Activated naive CD8-positive, alpha-beta T cell treated with anti-CD3 and anti-CD28 coated beads, Interleukin-2, amount 10 ng/mL, durations not matched to agents 7 days and 5 days (primary cell): ENCODE results near the gene CDC16. TPM values are rescaled to one million over a fixed set of nuclear protein-coding genes. Genes with fewer than 3 reads are reported as not detected.
"Not testable (repeated sequence)": the region's sequence is repeated elsewhere in the genome, so short reads cannot be mapped to it uniquely, and the experiment has no call there.

ENCODE experiments used
- ATAC-seq: fragments of 150-1000 bp; cut with Tn5 transposase; one replicate; pipeline ENCODE4 v1.10.0; 2021; ENCODE audit warnings: low read depth, moderate library complexity
- POLR2A ChIA-PET: fragments of 350-600 bp; sonication (Branson Sonifier 250); formaldehyde crosslinking; loops from one replicate; lab custom pipeline; 2021; ENCODE audit warnings: antibody characterized with exemption; lab: Charles Lee
- DNase-seq: peaks from one replicate; pipeline ENCODE4 v3.0.0; 2021
- H3K27ac Mint-ChIP-seq: one replicate; pipeline ENCODE4 v1.8.0; 2022; ENCODE audit warnings: mild to moderate bottlenecking, mixed read lengths
- H3K27me3 Mint-ChIP-seq: one replicate; pipeline ENCODE4 v1.8.0; 2022; ENCODE audit warnings: mild to moderate bottlenecking, moderate library complexity, mixed read lengths
- H3K36me3 Mint-ChIP-seq: one replicate; pipeline ENCODE4 v1.8.0; 2021; ENCODE audit warnings: mild to moderate bottlenecking, mixed read lengths
- H3K4me1 Mint-ChIP-seq: one replicate; pipeline ENCODE4 v1.8.0; 2021; ENCODE audit warnings: mixed read lengths
- H3K4me3 Mint-ChIP-seq: one replicate; pipeline ENCODE4 v1.8.0; 2022; ENCODE audit warnings: mild to moderate bottlenecking, moderate library complexity, mixed read lengths
- H3K9me3 Mint-ChIP-seq: one replicate; pipeline ENCODE4 v1.8.0; 2021; ENCODE audit warnings: mixed read lengths
- total RNA-seq, 2 experiments: library from RNA; stranded (reverse); gene quantifications; one replicate each; pipeline ENCODE4 v1.2.3, GENCODE V29; 2021

Gene CDC16
- total RNA-seq, 2 experiments from 2014 or later, result 91.1 to 99.7 TPM

DNA sequence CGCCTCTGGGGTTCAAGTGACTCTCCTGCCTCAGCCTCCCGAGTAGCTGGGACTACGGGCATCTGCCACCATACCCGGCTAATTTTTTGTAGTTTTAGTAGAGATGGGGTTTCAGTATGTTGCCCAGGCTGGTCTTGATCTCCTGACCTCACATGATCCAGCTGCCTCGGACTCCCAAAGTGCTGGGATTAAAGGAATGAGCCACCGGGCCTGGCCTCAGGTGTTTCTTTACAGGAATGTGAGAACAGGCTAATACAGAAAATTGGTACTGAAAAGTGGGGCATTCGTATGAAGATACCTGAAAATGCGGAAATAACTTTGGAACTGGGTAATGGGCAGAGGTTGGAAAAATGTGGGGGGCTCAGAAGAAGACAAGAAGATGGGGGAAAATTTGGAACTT is 2.8 kb upstream of the CDC16 start:
- Mint-ChIP-seq H3K36me3 (no peaks in the 10 kb centered on the region), H3K4me3 (no peak overlapping the region), H3K9me3 (no peaks in the 10 kb centered on the region), H3K27me3 (no peaks in the 10 kb centered on the region), H3K4me1 (peaks cover 17% of the 10 kb centered on the region), H3K27ac (no peak overlapping the region)
- ATAC-seq (no peak), DNase-seq (no peak)
- POLR2A ChIA-PET, result no interaction called here

- H3K36me3 Mint-ChIP-seq, result peaks cover 11% of the 10 kb centered on the region
- no peak for DNase-seq
- peak overlapping the region; percentile 80 for H3K27ac Mint-ChIP-seq
- peak overlapping the region; percentile 86 for H3K4me3 Mint-ChIP-seq
- POLR2A ChIA-PET, result no interaction called here
- H3K4me1 Mint-ChIP-seq, result peaks cover 20% of the 10 kb centered on the region
- no peaks in the 10 kb centered on the region for H3K9me3 Mint-ChIP-seq
- H3K27me3 Mint-ChIP-seq, result no peaks in the 10 kb centered on the region
- ATAC-seq, result no peak
Observed at GRCh38 chr13:114234266-114234644, 442 bp upstream of the CDC16 start.

GRCh38 chr13:114235697-114236096 is 1.0 kb downstream of the CDC16 start:
- POLR2A ChIA-PET, result interaction anchor here (0.6 to 1.1 kb wide), 2 partner anchors 15 to 46 kb away, joined by 4 read pairs; partner anchors contain the start of gene UPF3A
- H3K4me1 Mint-ChIP-seq, result peaks cover 20% of the 10 kb centered on the region

DNA sequence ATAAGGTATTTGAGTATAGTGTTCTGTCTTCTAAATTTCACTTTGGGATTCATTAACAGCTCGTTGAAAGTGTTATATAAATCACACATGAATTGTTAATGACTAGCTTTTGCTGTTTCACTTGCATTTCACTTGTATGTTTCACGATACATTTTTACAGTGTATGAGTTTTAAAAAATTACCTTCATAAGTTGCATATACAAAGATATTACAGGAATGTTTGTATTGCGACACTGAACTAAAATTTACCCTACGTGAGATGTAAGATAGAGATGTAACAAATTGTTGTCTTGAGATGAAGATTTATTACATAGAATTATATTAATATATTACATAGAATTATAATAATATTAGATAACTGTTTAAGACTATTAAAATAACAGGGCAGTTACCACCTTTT is 1.5 kb downstream of the CDC16 start:
- ATAC-seq (no peak), DNase-seq (no peak)
- Mint-ChIP-seq H3K27me3 (no peaks in the 10 kb centered on the region), H3K36me3 (peaks cover 18% of the 10 kb centered on the region), H3K9me3 (no peaks in the 10 kb centered on the region), H3K4me3 (peak overlapping the region; percentile 86), H3K27ac (peak overlapping the region; percentile 80), H3K4me1 (peaks cover 21% of the 10 kb centered on the region)
- POLR2A ChIA-PET, result interaction anchor here (1.1 kb wide), 1 partner anchor 46 kb away, joined by 4 read pairs; the partner anchor contains the start of gene UPF3A

More at GRCh38 chr13:114235697-114236096, 1.0 kb downstream of the CDC16 start:
- peaks cover 14% of the 10 kb centered on the region for H3K36me3 Mint-ChIP-seq
- ATAC-seq (no peak), DNase-seq (no peak)
- no peaks in the 10 kb centered on the region for H3K9me3 Mint-ChIP-seq
- peak overlapping the region; percentile 86 for H3K4me3 Mint-ChIP-seq
- H3K27me3 Mint-ChIP-seq, result no peaks in the 10 kb centered on the region
- peak overlapping the region; percentile 80 for H3K27ac Mint-ChIP-seq

GRCh38 chr13:114237415-114238112 is 2.9 kb downstream of the CDC16 start:
- H3K27ac Mint-ChIP-seq, result no peak overlapping the region
- peaks cover 22% of the 10 kb centered on the region for H3K4me1 Mint-ChIP-seq
- no peaks in the 10 kb centered on the region for H3K9me3 Mint-ChIP-seq
- no peak for ATAC-seq
- no peaks in the 10 kb centered on the region for H3K27me3 Mint-ChIP-seq
- peak overlapping the region; percentile 0 for H3K4me3 Mint-ChIP-seq
- peaks cover 24% of the 10 kb centered on the region for H3K36me3 Mint-ChIP-seq
- no peak for DNase-seq
- POLR2A ChIA-PET, result interaction anchor here (0.7 kb wide), 1 partner anchor 97 kb away, joined by 3 read pairs; no protein-coding TSS in a partner anchor

- POLR2A ChIA-PET, result no interaction called here
- Mint-ChIP-seq H3K4me1 (peaks cover 9% of the 10 kb centered on the region), H3K36me3 (peaks cover 36% of the 10 kb centered on the region)
Observed at GRCh38 chr13:114241918-114242317, 7.2 kb downstream of the CDC16 start.

DNA sequence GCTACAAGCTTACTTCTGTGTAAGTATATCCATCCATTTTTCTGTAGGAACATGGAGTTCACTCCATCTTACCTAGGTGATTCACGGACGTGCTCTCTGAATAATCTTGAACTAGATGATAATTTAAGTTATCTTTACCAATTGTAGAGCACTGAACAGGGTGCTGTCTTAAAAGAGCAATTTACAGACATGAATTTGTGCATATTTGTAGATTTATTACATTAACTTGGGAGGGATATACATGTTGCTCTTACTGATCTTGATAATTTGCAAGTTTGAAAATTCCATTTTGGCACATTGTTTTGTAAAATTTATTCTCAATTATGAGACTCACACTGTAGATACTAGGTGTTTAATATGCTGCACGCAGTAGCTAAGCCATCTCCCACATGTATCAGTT is 9.3 kb downstream of the CDC16 start:
- Mint-ChIP-seq H3K27me3 (no peaks in the 10 kb centered on the region), H3K4me3 (no peak overlapping the region), H3K9me3 (no peaks in the 10 kb centered on the region), H3K27ac (no peak overlapping the region), H3K36me3 (peaks cover 34% of the 10 kb centered on the region), H3K4me1 (peaks cover 3% of the 10 kb centered on the region)
- DNase-seq (no peak), ATAC-seq (no peak)
- POLR2A ChIA-PET, result no interaction called here

More at GRCh38 chr13:114241918-114242317, 7.2 kb downstream of the CDC16 start:
- DNase-seq, result no peak
- Mint-ChIP-seq H3K27ac (no peak overlapping the region), H3K4me3 (no peak overlapping the region), H3K9me3 (no peaks in the 10 kb centered on the region), H3K27me3 (no peaks in the 10 kb centered on the region)
- ATAC-seq, result no peak

DNA sequence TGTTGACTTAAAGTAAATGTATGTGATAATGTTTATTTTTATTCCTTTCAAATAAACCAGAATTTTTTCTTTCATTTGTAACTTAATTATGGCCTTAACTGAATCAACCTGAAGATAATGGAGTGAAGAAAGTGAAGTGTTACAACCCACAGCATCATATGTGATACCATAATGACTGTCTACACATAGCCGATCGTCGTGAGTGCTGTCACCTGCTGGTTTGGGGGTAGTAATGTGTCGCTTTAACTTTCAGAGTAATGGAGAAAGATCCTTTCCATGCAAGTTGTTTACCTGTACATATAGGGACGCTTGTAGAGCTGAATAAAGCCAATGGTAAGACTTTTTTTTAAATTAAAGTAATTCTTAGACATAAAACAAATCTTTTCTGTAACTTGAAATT is 9.9 kb downstream of the CDC16 start:
- no peak overlapping the region for H3K4me3 Mint-ChIP-seq
- peaks cover 3% of the 10 kb centered on the region for H3K4me1 Mint-ChIP-seq
- peaks cover 32% of the 10 kb centered on the region for H3K36me3 Mint-ChIP-seq
- no peak overlapping the region for H3K27ac Mint-ChIP-seq
- H3K27me3 Mint-ChIP-seq, result no peaks in the 10 kb centered on the region
- DNase-seq, result no peak
- ATAC-seq, result no peak
- POLR2A ChIA-PET, result no interaction called here
- no peaks in the 10 kb centered on the region for H3K9me3 Mint-ChIP-seq

DNA sequence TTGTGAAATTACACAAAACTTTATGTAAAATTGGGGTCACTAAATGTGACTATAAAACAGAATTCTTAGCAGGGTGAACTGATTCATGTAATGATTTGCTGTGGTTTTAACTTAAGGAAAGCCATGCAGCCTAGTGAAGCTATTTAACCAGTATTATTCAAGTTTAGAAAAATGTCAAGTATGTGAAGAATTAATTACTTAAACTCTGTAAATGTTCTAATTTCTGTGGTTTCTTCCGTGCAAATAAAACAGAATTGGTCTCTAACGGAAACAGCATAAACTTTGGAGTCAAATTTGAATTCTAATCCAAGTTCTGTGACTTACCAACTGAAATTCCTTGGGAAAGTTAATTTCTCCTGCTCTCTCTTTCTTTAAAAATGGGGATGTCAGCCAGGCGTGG is 13.3 kb downstream of the CDC16 start:
- peaks cover 27% of the 10 kb centered on the region for H3K36me3 Mint-ChIP-seq

DNA sequence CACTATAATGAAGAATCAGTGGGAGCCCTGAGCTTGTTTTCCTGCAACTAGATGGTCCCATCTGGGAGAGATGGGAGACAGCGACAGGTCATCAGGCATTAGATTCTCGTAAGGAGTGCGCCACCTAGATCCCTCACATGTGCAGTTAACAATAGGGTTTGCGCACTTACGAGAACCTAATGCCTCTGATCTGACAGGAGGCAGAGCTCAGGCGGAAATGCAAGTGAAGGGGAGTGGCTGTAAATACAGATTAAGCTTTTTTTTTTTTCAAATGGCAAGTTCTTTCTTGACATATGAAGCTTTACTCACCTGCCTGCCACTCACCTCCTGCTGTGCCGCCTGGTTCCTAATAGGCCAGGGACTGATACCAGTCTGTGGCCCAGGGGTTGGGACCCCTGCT is 14.4 kb downstream of the CDC16 start:
- POLR2A ChIA-PET, result no interaction called here
- H3K4me3 Mint-ChIP-seq, result no peak overlapping the region
- no peaks in the 10 kb centered on the region for H3K27me3 Mint-ChIP-seq
- peaks cover 23% of the 10 kb centered on the region for H3K36me3 Mint-ChIP-seq
- no peaks in the 10 kb centered on the region for H3K4me1 Mint-ChIP-seq
- DNase-seq (no peak), ATAC-seq (no peak)
- no peaks in the 10 kb centered on the region for H3K9me3 Mint-ChIP-seq
- no peak overlapping the region for H3K27ac Mint-ChIP-seq

More for the DNA sequence above, 13.3 kb downstream of the CDC16 start:
- no peak for ATAC-seq
- Mint-ChIP-seq H3K4me1 (no peaks in the 10 kb centered on the region), H3K27ac (no peak overlapping the region), H3K27me3 (no peaks in the 10 kb centered on the region), H3K4me3 (no peak overlapping the region), H3K9me3 (no peaks in the 10 kb centered on the region)
- POLR2A ChIA-PET, result no interaction called here
- DNase-seq, result no peak

- POLR2A ChIA-PET, result interaction anchor here (0.6 kb wide), 1 partner anchor 13 kb away, joined by 3 read pairs; no protein-coding TSS in a partner anchor
- H3K4me3 Mint-ChIP-seq, H3K4me1 Mint-ChIP-seq, ATAC-seq, H3K27ac Mint-ChIP-seq, DNase-seq, H3K27me3 Mint-ChIP-seq, H3K9me3 Mint-ChIP-seq: not testable (repeated sequence)
- peaks cover 27% of the 10 kb centered on the region for H3K36me3 Mint-ChIP-seq
Observed at GRCh38 chr13:114251639-114252440, 17.1 kb downstream of the CDC16 start.

- ATAC-seq, result no peak
- no peak for DNase-seq
- Mint-ChIP-seq H3K36me3 (peaks cover 39% of the 10 kb centered on the region), H3K4me1 (peaks cover 12% of the 10 kb centered on the region), H3K4me3 (no peak overlapping the region), H3K27me3 (no peaks in the 10 kb centered on the region), H3K27ac (no peak overlapping the region), H3K9me3 (no peaks in the 10 kb centered on the region)
- POLR2A ChIA-PET, result no interaction called here
Observed at GRCh38 chr13:114256547-114256946, 21.9 kb downstream of the CDC16 start.

DNA sequence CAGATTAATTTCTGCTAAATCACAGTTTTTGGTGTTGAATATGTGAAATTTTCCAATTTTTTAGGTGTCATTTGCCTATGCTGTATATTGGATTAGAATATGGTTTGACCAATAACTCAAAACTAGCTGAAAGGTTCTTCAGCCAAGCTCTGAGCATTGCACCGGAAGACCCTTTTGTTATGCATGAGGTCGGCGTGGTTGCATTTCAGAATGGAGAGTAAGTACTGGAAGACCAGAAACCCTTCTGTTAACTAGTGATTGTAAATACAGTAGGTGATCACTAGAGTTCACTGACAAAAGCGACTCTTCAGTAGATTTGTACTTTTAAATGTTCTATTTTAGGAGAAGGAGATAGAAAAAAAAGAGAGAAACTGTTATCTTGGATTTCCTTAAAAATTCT is 22.3 kb downstream of the CDC16 start:
- Mint-ChIP-seq H3K27me3 (no peaks in the 10 kb centered on the region), H3K9me3 (no peaks in the 10 kb centered on the region), H3K4me1 (peaks cover 15% of the 10 kb centered on the region), H3K36me3 (peaks cover 39% of the 10 kb centered on the region), H3K4me3 (no peak overlapping the region), H3K27ac (no peak overlapping the region)
- POLR2A ChIA-PET, result no interaction called here
- DNase-seq (no peak), ATAC-seq (no peak)
